Esophagus squamous epithelium (tissue), 5 donors: Measurements from ENCODE around the gene SGK2. TPM values are rescaled to one million over a fixed set of nuclear protein-coding genes. Genes with fewer than 3 reads are reported as not detected.

Experiments used
- DNase-seq: peaks from one replicate; lab custom pipeline; 2025; lab: John Stamatoyannopoulos, UW
- H3K27ac ChIP-seq, 4 donors: fragments of 200-600 bp; sonication (generic); one replicate each; pipeline ENCODE4 v1.5.1; 2016 to 2019; ENCODE audit warnings: mild to moderate bottlenecking in 1 of 4
- H3K27me3 ChIP-seq, 4 donors: fragments of 200-600 bp; sonication (generic); 1 replicate in 3 of 4; 2 replicates in 1 of 4; pipeline versions ENCODE4 v1.5.1 to v1.6.0; 2017 to 2021; ENCODE audit warnings: antibody characterized with exemption in 1 of 4
- H3K36me3 ChIP-seq, 3 donors: fragments of 200-600 bp; sonication (generic); one replicate each; pipeline ENCODE4 v1.5.1; 2016 to 2019
- H3K4me1 ChIP-seq, 3 donors: fragments of 200-600 bp; sonication (generic); one replicate each; pipeline ENCODE4 v1.5.1; 2017 to 2019
- H3K4me3 ChIP-seq, 4 donors: fragments of 200-600 bp; sonication (generic); 1 replicate in 3 of 4; 2 replicates in 1 of 4; pipeline ENCODE4 v1.5.1; 2016 to 2019; ENCODE audit warnings: mild to moderate bottlenecking in 2 of 4, moderate library complexity in 1 of 4
- H3K9me3 ChIP-seq, 3 donors: fragments of 200-600 bp; sonication (generic); one replicate each; pipeline ENCODE4 v1.5.1; 2016 to 2019
- POLR2A ChIP-seq, 4 donors: fragments of 450-650 bp; IDR thresholded peaks; one replicate each; pipeline ENCODE4 v1.6.1; 2017; ENCODE audit warnings: antibody characterized with exemption in 4 of 4, mild to moderate bottlenecking in 4 of 4, moderate library complexity in 3 of 4
- WGBS, 2 donors: methylation state at CpG; one replicate each; pipeline ENCODE4 v1.1.5; 2018; 5-methylcytosine and 5-hydroxymethylcytosine counted together
- intact Hi-C: fragments of 100-400 bp; cut with DNase I; formaldehyde crosslinking; loops from one replicate; pipeline ENCODE4 v1.15.0; 2022
- total RNA-seq, 4 donors: library from RNA; depleted of rRNA; stranded (reverse); fragments of >200 nt; gene quantifications; one replicate each; pipeline ENCODE4 v1.1.0, GENCODE V29; 2016
- TF ChIP-seq, protein P1 (sequence below), 6 experiments: fragments of 450-650 bp in 4 of 6; fragments of 200-600 bp in 2 of 6; sonication (generic) in 2 of 6; IDR thresholded peaks; one replicate each; pipeline ENCODE4 v1.5.1; 2016 to 2019; ENCODE audit warnings: antibody characterized with exemption in 6 of 6, mild to moderate bottlenecking in 4 of 6, moderate library complexity in 4 of 6
- donor health status: DM: yes; HTN: yes; CAD: no.

The SGK2 gene
- total RNA-seq = 1 to 10 TPM in 1 of 4 donors, under 1 TPM in 1, not detected in 2; 0.68 to 3.6 TPM

DNA sequence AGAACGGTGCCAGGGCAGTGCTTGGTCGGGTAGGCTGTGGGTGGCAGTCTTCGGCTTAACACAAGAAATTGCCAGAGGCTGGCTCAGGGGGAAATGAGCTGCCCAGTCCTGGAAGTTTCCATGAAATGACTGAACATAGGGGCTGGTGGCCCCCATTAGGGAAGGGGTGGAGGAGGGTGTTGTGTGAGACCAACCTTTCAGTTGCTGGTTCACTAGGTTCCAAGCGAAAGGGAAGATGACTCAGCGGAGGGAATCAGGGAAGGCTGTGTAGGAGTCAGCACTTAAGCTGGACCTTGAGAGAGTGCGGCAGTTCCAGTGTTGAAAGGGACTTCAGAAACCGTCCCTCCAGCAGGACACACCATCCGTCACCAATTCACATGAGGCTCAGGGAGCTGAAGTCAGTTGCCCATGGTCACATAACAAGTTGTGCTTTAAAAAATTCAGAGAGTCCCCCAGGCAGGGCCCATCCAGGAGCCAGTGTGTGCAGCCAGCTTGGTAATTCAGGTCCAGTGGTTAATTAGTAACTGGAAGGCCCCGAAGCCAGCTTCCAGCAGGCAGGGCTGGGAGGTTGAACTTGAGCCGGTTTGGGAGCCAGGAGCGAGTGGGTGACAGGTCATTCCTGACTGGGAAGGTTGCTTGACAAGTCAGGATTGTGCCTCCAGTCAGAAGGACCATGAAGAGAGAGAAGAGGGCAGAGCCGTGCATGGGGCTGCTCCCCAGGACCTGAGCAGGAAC is at the start of gene SGK2:
Gene SGK2, plus strand, starts transcription at position 616 of the 735 bp plus-strand sequence. CDS start 7,469 bp downstream, outside the sequence.
- H3K4me3 ChIP-seq = no peak within 1 kb of the TSS
- H3K9me3 ChIP-seq = no peaks in the 10 kb centered on the region
- H3K27me3 ChIP-seq = no peaks in the 10 kb centered on the region
- 81 to 82% methylated on average over 10 to 12 of the region's 12 CpGs for WGBS, 2 donors
- intact Hi-C loops = no loop called here
- no peaks in the 10 kb centered on the region for H3K4me1 ChIP-seq
- H3K27ac ChIP-seq = no peak within 1 kb of the TSS
- no peak for DNase-seq
- no peaks in the 10 kb centered on the region for H3K36me3 ChIP-seq
- TF ChIP-seq POLR2A (IDR thresholded peaks at IDR 0.05) = no peak
- TF ChIP-seq, protein P1, sequence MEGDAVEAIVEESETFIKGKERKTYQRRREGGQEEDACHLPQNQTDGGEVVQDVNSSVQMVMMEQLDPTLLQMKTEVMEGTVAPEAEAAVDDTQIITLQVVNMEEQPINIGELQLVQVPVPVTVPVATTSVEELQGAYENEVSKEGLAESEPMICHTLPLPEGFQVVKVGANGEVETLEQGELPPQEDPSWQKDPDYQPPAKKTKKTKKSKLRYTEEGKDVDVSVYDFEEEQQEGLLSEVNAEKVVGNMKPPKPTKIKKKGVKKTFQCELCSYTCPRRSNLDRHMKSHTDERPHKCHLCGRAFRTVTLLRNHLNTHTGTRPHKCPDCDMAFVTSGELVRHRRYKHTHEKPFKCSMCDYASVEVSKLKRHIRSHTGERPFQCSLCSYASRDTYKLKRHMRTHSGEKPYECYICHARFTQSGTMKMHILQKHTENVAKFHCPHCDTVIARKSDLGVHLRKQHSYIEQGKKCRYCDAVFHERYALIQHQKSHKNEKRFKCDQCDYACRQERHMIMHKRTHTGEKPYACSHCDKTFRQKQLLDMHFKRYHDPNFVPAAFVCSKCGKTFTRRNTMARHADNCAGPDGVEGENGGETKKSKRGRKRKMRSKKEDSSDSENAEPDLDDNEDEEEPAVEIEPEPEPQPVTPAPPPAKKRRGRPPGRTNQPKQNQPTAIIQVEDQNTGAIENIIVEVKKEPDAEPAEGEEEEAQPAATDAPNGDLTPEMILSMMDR (IDR thresholded peaks at IDR 0.05) = no peak

DNA sequence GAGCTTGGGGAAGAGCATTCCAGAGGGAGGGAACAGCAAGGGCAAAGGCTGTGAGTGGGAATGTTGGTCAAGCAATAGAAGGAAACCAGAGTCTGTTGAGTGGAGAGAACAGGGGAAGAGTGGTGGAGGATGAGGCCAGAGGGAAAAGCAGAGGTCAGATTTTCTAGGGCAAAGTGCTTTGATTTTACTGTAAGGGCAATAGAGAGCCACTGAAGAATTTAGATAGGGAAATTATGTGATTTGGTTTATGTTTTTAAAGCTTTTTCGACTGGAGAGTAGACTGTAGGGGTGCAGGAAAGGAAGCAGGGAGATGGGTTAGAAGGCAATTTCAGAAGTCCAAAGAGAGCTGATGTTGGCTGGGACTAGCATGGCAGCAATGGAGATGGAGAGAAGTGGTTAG is 46.9 kb upstream of the SGK2 start:
- no peak for TF ChIP-seq POLR2A (IDR thresholded peaks at IDR 0.05)
- TF ChIP-seq, protein P1 (IDR thresholded peaks at IDR 0.05) = no peak
- 71 to 91% methylated on average over 1 of the region's 1 CpG for WGBS, 2 donors
- DNase-seq = no peak
- peaks cover 10 to 46% (median 12%) of the 10 kb centered on the region in 3 donors for H3K4me1 ChIP-seq
- intact Hi-C loops = no loop called here
- H3K4me3 ChIP-seq = no peak overlapping the region
- no peaks in the 10 kb centered on the region for H3K9me3 ChIP-seq
- H3K27me3 ChIP-seq = peaks cover 0 to 19% (median 0%) of the 10 kb centered on the region in 4 donors
- no peak overlapping the region for H3K27ac ChIP-seq
- no peaks in the 10 kb centered on the region for H3K36me3 ChIP-seq

DNA sequence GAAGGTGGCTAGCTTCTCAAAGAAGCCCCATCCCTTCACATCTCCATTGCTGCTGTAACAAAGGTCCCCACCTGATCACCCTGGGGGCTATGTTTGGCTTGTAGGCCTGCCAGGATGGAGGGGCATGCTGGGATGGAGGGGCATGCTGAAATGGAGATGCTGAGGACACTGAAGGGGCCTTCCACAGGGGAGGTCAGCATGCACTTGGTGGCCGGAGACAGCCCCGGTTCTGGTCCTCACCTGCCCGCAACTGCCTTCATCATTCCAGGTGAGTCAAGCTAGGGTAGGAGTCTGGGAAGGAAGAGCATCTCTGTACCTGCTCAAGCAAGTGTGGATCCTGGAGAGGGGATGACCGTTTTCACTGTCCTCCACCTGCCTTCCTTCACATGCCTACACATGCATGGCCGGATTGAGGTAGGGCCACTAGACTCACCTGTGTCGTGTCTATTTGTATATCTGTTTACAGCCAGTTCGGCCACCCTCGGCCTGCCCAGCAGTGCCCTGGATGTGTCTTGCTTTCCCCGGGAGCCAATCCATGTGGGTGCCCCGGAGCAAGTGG is 45.4 kb upstream of the SGK2 start:
- no peak for DNase-seq
- intact Hi-C loops = no loop called here
- Histone ChIP-seq H3K36me3 (peaks cover 0 to under 1% (median 0%) of the 10 kb centered on the region in 3 donors), H3K27ac (peak overlapping the region; percentile 9 to 85 (median 60)), H3K9me3 (no peaks in the 10 kb centered on the region), H3K27me3 (peaks cover 0 to 4% (median 0%) of the 10 kb centered on the region in 4 donors), H3K4me3 (peak overlapping the region; percentile 52 to 69 (median 66)), H3K4me1 (peaks cover 0 to 30% (median 10%) of the 10 kb centered on the region in 3 donors)
- TF ChIP-seq, protein P1 (IDR thresholded peaks at IDR 0.05) = no peak
- no peak for TF ChIP-seq POLR2A (IDR thresholded peaks at IDR 0.05)
- WGBS, 2 donors = 40 to 72% methylated on average over 6 of the region's 10 CpGs

DNA sequence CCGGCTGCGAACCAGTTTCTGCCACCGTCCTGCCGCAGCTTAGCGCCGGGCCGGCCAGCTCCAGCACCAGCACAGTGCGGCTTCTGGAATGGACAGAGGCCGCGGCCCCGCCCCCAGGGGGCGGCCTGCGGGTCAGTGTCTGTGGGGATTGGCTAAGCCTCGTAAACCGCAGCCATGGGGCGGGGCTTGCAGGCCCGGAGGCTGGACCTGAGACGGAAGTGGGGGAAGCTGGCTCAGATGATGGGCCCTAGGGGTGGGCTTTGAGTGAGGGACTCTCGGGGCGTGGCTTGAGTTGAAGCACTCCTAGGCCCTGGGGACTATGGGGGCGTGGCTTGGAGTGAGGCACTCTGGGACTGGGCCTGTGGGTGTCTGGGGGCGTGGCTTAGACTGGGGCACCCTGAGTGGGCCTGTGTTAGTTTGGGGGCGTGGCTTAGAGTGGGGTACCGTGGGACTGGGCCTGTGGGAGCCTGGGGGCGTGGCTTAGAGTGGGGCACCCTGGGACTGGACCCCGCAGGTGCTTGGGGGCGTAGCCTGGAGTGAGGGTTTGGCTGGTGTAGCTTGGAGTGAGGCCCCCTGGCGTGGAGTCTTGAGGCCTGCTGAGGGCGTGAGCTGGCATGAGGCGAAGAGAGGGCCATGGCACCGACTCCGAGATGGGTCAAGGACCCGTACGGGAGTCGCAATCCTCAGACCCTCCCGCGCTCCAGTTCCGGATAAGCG is 44.7 kb upstream of the SGK2 start:
- intact Hi-C loops = no loop called here
- DNase-seq = peak; percentile 78
- no peaks in the 10 kb centered on the region for H3K27me3 ChIP-seq
- 47% methylated on average over 6 of the region's 39 CpGs; no CpG with 5 or more reads in 1 of the 2 donors for WGBS, 2 donors
- peaks cover 0 to 29% (median 10%) of the 10 kb centered on the region in 3 donors for H3K4me1 ChIP-seq
- peak overlapping the region; percentile 52 to 69 (median 66) for H3K4me3 ChIP-seq
- peak overlapping the region; percentile 57 to 85 (median 74) for H3K27ac ChIP-seq
- H3K36me3 ChIP-seq = peaks cover 0 to 6% (median 0%) of the 10 kb centered on the region in 3 donors
- TF ChIP-seq, protein P1 (IDR thresholded peaks at IDR 0.05) = peak in 3 of 6 experiments; percentile 26 to 30 (median 27)
- TF ChIP-seq POLR2A (IDR thresholded peaks at IDR 0.05) = peak in 1 of 4 donors; percentile 46
- no peaks in the 10 kb centered on the region for H3K9me3 ChIP-seq
